GM06990 (cell line): ENCODE data around the gene GMCL2.
"Not testable (repeated sequence)": the region's sequence is repeated elsewhere in the genome, so short reads cannot be mapped to it uniquely, and the experiment has no call there.

ENCODE experiments used
- DNase-seq: peaks from one replicate; pipeline ENCODE4 v3.0.0-alpha.2; 2011; ENCODE audit not compliant: insufficient read length; ENCODE audit errors: extremely low read depth
- H3K27me3 ChIP-seq: replicated peaks from 2 replicates; pipeline ENCODE4 v1.6.0; 2011; ENCODE audit warnings: low read length; ENCODE audit not compliant: control insufficient read depth, insufficient read depth
- H3K36me3 ChIP-seq: 2 replicates; pipeline ENCODE4 v1.5.1; 2011; ENCODE audit warnings: low read length; ENCODE audit not compliant: control insufficient read depth, insufficient read depth
- H3K4me3 ChIP-seq: replicated peaks from 2 replicates; pipeline ENCODE4 v1.5.1; 2011; ENCODE audit warnings: low read depth, mild to moderate bottlenecking, control low read depth, low read length
- TF ChIP-seq, protein P1 (sequence below): IDR thresholded peaks from 2 replicates; pipeline ENCODE4 v1.5.1; 2011; ENCODE audit warnings: low read length, control low read depth, mild to moderate bottlenecking, inconsistent platforms; ENCODE audit not compliant: insufficient read depth, poor library complexity, severe bottlenecking

The GMCL2 gene

DNA sequence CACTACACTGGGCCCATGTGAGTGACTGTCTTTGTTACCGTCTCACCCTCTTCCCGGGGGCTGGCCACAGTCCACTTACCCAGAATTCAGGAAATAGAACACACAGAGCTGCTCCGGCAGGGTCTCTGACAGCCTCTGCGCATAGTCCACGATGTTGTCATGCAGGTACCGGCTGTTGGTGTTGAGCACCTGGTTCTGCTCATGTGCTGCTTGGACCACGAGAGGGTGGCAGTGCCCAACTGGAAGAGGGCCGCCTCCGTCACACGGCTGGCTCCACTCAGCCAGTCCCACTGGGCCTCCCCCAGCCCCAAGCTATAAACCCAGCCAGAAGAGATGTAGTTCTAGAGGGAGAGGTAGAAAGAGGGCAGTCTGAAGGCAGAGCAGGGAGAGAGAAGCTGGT is 42.7 kb upstream of the GMCL2 start:
- no peak overlapping the region for H3K4me3 ChIP-seq
- DNase-seq, result no peak
- H3K27me3 ChIP-seq, result no peaks in the 10 kb centered on the region
- TF ChIP-seq, protein P1, sequence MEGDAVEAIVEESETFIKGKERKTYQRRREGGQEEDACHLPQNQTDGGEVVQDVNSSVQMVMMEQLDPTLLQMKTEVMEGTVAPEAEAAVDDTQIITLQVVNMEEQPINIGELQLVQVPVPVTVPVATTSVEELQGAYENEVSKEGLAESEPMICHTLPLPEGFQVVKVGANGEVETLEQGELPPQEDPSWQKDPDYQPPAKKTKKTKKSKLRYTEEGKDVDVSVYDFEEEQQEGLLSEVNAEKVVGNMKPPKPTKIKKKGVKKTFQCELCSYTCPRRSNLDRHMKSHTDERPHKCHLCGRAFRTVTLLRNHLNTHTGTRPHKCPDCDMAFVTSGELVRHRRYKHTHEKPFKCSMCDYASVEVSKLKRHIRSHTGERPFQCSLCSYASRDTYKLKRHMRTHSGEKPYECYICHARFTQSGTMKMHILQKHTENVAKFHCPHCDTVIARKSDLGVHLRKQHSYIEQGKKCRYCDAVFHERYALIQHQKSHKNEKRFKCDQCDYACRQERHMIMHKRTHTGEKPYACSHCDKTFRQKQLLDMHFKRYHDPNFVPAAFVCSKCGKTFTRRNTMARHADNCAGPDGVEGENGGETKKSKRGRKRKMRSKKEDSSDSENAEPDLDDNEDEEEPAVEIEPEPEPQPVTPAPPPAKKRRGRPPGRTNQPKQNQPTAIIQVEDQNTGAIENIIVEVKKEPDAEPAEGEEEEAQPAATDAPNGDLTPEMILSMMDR, result no peak
- peaks cover 32% of the 10 kb centered on the region for H3K36me3 ChIP-seq

- H3K36me3 ChIP-seq, result peaks cover 38% of the 10 kb centered on the region
- not testable (repeated sequence) for H3K4me3 ChIP-seq, H3K27me3 ChIP-seq, DNase-seq
Measured at GRCh38 chr5:178229111-178229510, 41.9 kb upstream of the GMCL2 start.

DNA sequence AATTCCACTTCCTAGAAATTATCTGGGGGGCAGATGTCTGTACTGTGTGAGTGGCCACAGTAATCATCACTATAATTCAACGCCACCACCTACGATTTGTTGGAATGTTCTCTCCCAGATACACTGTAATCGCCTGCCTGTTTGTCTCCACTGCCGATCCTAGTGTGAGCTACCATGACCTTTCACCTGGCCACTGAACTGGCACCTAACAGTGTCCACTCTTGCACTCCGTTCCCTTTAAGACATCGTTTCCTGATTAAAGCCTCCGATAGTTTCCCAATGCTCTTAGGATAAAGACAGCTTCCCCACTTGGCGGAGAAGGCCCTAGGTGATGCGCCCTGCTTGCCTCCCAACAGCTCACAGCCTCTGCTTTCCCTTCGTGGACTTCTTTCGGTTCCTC is 41.4 kb upstream of the GMCL2 start:
- TF ChIP-seq, protein P1, result no peak
- no peak overlapping the region for H3K4me3 ChIP-seq
- H3K27me3 ChIP-seq, result no peaks in the 10 kb centered on the region
- DNase-seq, result no peak
- peaks cover 42% of the 10 kb centered on the region for H3K36me3 ChIP-seq

DNA sequence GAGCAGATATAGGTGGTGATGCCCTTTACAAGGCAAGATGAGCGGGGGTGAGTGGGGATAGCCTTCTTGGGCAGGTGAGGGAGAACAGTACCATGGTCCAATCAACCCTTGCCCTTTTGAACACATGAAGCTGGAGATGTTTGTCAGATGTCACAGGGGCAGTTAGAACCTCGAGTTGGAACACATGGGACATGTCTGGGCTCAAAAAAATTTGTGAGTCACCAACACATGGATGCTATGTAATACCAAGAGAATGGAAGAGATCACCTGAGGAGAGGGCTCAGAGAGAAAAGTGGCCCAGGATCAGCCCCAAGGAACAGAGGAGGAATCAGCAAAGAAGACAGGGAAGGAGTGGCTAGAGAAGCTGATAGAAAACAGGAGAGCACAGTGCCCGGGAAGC is 40.8 kb upstream of the GMCL2 start:
- DNase-seq, result no peak
- Histone ChIP-seq H3K36me3 (peaks cover 42% of the 10 kb centered on the region), H3K27me3 (no peaks in the 10 kb centered on the region), H3K4me3 (no peak overlapping the region)
- TF ChIP-seq, protein P1, result no peak

DNA sequence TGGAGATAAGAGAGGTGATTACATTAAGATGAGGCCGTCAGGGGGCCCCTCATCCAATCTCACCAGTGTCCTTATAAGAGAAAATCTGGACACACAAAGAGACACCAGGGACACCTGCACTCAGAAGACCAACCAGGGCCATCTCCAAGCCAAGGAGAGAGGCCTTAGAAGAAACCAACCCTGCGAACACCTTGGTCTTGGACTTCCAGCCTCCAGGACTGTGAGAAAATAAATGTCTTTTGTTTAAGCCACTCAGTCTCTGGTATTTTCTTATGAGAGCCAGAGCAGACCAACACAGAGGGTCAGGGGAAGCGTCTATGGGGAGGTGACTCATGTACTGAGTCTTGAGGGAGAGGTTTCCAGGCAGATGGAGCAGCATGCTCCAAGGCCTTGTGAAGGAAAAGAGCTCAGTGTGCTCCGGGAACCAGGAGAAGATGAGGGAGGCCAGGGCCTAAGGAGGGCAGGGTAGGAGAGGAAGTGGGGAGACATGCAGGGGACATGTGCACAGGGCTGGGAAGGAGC is 40.0 kb upstream of the GMCL2 start:
- Histone ChIP-seq H3K27me3 (no peaks in the 10 kb centered on the region), H3K36me3 (peaks cover 45% of the 10 kb centered on the region), H3K4me3 (no peak overlapping the region)
- DNase-seq, result no peak
- TF ChIP-seq, protein P1, result no peak

DNA sequence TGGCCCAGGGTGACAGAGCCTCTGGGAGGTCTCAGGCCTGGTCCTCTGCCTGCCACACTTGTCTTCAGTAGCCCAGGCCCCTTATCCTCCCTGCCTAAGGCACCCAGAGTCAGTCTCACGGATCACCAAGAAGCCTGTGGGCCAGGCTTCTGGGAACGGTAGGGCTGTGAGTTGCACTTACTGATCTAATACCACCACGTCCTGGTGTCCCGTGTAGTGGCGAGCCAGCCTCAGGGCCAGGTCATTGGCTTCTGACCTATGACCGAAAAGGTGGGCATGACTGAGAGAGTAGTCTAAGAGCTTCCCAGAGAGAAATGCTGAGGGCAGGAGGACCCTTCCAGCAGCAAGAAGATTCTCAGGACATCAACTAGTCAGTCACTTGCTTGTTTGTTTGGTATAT is 38.0 kb upstream of the GMCL2 start:
- Histone ChIP-seq H3K27me3 (no peaks in the 10 kb centered on the region), H3K36me3 (peaks cover 44% of the 10 kb centered on the region), H3K4me3 (no peak overlapping the region)
- DNase-seq, result no peak
- TF ChIP-seq, protein P1, result no peak
